Hindlimb muscle (tissue), 1 donor: ENCODE measurements around the gene CALM3. TPM values are rescaled to one million over a fixed set of nuclear protein-coding genes. Genes with fewer than 3 reads are reported as not detected.
"Not testable (repeated sequence)": the region's sequence is repeated elsewhere in the genome, so short reads cannot be mapped to it uniquely, and the experiment has no call there.

Experiments used
- DNase-seq: peaks from one replicate; pipeline ENCODE4 v3.0.0-alpha.2; 2013
- polyA plus RNA-seq: library from polyadenylated mRNA; unstranded; fragments of 120-200 nt; gene quantifications from one replicate; pipeline ENCODE4 v1.2.1, GENCODE V29; 2013; ENCODE audit not compliant: insufficient read length

CALM3 gene
- polyA plus RNA-seq, 1 donor: 213 TPM

DNA sequence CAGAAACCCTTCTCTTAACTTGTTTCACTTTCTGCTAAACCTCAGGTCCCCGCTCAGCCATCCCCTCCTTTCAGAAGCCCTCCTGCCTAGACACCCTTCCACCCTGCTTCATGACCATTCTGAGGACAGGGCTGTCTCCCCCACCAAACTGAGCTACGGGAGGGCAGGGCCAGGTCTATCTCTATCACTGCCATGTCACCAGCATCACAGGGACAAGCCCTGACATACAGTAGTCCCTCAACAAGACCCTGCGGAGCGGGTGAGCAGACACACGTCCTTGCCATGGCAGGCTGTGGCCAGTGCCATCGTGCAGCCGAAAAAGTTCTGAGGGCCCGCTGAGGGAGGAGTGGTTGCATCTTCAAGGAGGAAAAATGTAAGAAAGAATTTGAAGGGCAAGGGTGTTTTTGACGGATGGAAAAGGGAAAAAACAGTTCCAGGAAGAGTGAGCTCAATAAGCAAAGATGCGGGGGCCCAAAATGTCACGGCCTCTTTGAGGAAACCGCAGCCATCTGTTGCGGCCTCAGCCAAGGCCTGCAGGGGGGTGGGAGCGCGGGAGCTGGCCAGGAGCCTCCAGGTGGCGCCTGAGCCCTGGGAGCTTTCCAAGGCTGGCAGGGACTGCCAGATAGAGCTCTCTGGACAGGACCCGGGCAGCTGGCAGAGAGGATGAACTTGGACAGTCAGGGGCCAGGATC, 15.6 kb downstream of the CALM3 start:
- DNase-seq: no peak

DNA sequence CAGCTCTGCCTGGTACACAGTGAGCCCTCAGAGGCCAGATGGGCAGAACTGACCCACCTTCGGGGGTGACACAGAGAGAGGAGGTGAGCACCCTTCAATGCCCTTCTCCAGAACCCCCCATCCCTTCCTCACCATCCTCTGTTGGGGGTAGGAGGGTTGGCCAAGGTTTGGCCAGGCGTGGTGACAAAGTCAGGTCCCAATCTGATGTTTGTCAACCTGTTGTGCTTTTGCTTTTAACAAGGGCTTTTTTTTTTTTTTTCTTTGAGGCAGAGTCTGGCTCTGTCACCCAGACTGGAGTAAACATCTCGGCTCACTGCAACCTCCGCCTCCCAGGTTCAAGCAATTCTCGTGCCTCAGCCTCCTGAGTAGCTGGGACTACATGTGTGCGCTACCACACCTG, 16.5 kb downstream of the CALM3 start:
- no peak for DNase-seq

DNA sequence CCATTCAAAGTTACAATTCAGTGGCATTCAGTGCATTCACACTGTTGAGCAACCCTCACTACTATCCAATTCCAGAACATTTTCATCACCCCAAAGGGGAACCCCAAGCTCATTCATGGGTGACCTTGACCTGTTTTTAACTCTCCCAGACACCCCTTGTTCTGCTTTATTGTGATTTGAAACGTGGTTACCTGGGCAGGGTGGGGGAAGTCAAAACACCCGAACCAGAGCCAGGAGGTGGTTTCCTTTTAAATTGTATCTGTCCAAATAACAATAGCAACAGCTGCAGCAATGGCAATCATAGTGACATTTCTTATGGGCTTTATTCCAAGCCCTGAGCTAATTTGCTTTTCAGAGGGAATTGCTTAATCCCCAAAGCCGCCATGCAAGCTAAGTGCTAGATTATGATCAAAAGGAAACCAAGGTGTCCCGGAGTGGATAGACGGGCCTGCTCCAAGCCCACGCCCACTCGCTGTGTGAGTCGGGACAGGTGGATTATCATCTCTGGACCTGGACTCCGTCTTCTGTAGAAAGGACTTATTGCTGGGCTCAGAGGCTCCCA, 17.6 kb downstream of the CALM3 start:
- no peak for DNase-seq

DNA sequence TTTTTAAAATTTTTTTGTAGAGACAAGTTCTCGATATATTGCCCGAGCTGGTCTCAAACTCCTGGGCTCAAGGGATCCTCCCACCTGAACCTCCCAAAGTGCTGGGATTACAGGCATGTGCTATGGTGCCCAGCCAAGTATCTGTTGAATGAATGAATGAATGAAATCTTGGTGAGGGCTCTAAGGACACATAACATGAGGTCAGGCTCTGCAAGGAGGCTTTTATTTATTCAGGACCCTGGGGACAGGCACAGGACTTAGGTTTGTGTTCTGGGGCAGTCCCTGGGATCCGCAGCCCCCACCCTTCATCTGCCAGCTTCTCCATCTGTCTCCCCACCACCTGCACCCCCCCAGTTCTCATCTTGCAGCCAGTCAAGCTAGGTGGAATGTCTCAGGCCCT, 19.1 kb downstream of the CALM3 start:
- DNase-seq: no peak

DNA sequence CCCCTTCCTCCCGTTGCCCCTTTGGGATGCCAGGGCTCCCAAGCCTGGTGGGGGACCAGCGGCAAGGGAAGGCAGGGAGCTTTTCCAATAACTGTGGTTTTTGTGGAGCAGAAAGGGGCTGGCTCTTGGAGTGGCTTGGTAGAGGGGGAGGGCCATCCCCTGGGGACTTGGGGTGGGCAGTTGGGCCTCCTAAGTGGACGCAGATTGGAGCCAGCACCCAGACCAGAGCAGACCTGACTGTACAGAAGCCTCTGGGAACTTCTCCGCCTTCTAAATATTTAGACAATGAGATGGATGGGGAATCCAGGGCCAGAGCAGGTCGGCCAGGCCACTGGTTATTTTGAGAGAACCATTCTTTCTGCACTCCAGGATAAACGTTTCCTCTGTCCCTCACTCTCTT, 19.6 kb downstream of the CALM3 start:
- DNase-seq: no peak

DNA sequence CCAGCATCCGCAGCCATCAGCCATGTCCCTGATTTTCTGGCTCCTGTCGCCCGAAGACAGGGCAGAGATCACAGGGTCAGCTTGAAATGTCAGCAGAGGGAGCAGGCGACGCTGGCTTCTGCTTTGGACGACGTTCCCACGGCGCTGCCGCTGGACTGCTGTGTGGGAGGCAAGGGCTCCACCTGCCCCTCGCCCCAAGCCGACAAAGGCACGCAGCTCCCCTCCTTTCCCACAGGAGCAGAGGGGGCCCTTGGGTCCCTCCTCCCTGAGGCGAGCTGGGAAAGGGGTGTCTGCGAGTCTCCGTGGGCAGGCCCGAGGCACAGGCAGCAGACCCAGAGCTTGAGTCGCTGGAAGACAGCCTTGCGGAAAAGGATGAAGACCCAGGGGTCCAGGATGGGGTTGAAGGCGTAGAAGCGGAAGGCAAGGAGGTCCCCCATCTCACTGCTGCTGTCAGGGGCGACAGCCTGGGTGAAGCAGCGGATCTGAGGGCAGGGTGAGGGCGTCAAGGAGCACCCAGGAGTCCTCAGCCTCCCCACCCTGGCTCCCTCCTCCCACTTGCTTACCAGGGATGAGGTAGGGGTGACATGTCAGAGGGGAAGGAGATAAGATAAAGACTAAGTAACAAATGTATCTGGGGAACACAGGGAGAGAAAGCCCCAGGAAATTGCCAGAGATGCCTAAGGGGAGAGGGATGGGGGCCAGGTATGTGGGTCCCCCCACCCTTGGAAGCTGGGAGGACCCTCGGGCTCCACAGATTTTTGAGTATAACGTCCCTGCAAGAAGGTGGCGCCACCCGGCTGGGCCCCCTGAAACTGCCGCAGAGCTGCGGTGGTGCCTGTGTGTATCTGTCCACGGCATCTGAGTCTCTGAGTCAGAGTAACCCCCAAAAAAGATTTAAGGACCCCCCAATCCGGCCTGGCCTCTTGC, 20.3 kb downstream of the CALM3 start:
- no peak for DNase-seq

DNA sequence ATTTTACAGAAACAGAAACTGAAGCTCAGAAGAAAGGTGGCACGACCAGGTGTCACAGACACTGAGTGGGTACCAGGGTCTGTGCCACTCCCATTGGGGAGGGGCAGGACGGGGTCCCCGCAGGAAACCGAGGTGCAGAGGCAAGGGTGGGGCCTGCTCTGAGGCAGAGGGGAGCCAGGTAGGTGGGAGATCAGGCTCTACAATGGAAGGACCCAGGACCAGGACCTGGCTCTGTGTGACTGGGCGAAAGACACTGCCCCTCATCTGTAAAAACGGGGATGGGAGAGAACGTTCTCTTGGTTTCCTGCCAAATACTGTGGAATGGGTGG, 21.0 kb downstream of the CALM3 start:
- DNase-seq: no peak

DNA sequence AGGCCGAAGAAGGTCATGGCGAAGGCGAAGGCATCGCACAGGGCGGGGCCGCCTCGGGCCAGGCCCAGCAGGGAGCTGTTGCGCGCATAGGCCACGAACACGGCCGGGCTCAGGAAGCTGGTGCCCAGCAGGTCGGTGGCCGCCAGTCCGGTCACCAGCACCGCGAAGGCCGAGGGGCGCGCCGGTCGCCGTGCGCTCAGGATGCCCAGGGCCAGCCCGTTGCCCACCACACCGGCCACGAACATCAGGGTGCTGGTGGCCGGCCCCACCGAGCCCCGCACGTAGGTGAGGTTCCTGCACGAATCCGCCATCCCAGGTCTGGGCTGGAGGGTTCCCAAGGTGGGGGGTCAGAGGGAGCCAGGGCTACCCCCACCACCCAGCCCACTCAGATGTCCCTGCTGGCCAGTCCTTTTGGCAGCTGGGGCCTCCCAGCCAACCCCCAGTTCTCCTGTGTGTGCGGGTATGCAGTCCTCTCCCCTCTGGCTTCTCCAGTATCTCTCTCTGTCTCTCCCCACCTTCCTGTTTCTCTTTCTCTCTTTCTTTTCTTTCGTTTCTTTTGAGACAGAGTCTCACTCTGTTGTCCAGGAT, 22.9 kb downstream of the CALM3 start:
- no peak for DNase-seq

DNA sequence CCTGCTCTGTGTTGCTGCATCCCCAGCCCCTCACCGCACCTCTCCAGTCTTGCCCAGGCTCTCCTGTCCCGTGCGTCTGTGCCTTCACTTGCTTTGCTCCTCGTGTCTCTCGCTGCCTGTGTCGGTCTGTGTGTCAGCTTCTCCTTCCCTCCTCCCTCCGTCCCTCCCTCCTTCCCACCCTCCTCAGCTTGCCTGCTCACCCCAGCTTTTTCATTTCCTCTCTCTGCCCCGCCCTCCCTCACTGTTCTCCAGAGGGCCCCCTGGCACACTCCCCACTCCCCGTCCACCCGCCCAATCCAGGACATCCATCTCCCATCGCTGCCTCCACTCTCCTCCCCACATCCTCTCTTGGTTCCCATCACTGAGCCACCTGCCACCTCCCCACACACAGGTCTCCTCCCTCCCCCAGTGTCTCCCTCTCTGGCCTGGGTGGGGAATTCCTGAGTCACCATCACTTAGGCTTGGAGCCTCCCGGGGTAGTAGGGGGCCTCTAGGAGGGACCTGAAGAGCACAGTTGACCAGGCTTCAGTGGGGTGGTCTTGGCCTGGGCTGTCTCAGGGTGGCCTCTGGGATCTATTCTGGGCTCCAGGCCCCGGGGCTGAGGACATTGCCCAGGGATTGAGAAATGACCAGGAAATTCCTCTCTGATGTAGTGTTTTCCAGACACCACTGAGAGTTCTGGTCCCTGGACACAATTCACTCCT, 24.0 kb downstream of the CALM3 start, which contains the start of gene PTGIR:
Gene PTGIR (minus strand): TSS at position 132 of the 704 bp plus-strand sequence. CDS start 864 bp downstream, outside the sequence.
- peak; percentile 76 for DNase-seq

DNA sequence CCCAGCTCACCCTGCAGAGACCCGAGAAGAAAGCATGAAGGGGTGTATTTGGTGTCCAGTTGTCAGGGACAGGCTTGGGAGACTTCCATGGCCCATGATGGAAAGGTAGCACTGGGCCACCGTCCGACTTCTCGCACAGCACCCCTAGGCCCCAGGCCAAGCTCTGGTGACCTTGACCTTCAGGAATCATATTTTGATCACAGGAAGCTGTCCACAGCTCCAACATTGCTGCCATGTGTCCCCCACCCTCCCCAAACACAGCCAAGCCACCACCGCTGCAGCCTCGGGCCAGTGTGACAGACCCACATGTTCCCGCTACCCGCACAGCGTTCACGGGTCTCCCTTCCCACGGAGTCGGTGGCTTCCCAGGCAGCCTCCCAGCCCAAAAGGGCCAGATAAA, 24.6 kb downstream of the CALM3 start:
- DNase-seq: no peak

DNA sequence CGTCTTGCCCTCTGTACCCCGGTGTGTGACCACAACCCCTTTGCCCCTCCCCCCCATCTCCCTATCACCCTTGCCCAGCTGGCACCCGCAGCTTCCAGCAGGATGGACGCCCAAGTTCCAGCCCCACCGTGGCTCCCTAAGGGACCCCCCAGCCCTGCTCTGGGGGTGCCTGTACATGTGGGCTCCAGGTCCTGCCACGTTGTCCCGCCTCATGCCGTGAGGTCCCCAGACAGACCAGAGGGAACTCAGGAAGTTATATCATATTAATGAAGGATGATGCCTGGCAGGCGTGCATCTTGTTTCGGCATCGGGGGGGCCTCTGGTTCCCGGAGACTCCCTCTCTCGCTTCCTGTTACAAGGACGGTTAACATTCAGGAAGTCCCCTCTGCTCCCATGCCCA, 25.3 kb downstream of the CALM3 start:
- DNase-seq: no peak

DNA sequence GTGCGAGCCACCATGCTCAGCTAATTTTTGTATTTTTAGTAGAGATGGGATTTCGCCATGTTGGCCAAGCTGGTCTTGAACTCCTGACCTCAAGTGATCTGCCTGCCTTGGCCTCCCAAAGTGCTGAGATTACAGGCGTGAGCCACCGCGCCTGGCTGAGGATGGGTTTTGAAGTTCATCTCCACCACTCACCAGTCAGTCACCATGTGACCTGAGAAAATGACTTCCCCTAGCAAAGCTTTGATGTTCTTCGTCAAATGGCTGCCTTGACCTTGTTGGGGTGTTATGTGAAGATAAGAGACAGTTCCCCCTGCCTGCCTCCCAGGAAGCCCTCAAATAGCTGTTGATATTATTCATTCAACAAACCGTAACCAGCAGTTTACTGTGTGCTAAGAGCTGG, 27.8 kb downstream of the CALM3 start:
- not testable (repeated sequence) for DNase-seq

DNA sequence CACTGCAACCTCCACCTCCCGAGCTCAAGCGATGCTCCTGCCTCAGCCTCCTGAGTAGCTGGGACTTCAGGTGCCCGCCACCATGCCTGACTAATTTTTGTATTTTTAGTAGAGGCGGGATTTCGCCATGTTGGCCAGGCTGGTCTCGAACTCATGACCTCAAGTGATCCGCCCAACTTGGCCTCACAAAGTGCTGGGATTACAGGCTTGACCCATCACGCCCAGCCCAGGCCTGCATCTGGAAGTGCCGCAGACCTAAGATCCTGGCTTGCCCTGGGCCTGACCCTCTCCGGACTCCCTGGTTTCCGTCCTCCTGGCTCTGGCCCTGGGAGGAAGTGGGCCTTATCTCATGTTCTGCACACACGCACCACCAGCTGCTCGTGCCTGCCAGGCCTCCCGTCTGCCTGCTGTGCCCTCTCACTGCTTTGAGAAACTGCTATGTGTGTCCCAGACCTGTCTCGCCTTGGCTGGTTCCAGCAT, 28.5 kb downstream of the CALM3 start:
- DNase-seq: no peak

DNA sequence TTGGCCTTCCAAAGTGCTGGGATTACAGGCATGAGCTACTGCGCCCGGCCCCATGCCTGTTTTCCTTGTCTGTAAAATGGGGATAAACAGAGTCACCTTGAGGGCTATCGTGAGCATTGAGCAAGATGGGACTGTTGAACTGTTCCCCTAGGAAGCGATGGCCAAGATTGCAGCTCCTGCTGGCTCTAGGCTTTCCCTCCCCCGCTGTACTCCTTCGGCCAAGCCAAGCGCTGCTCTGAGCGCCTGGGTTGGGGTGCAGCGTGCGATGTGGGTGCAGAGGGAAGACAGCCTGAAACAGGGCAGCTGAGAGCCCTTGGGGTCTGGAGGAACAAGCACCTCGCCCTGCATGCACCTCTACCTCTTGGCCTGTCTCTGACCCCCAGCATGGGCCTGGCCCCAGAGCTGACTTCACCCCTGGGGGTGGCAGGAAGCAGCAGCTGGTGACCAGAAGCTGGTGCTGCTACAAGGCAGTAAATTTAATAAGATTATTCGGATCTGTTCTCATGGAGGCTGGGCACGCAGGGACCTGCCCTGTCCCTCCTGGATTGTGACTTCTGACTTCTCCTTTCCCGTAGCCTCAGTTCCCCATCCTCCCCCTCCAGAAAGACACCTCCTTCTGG, 29.6 kb downstream of the CALM3 start:
- no peak for DNase-seq

DNA sequence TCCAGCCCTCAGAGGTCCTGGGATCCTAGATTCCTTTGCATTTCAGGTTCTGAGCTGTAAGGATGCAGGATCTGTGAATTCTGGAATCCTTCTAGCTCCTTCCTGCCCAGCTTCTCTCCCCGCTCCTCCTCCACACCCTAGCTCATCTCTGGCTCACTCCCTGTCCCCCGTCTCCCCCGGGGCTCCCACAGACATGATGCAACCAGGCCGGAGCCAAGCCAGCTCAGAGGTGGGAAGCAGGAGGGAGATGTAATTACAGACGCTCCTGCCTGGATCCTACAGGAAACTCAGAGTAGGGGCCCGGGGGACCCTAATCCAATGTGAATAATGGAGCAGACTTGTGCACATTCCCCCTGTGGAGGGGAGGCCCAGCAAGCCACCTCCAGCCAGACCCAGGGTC, 30.4 kb downstream of the CALM3 start:
- DNase-seq: no peak

DNA sequence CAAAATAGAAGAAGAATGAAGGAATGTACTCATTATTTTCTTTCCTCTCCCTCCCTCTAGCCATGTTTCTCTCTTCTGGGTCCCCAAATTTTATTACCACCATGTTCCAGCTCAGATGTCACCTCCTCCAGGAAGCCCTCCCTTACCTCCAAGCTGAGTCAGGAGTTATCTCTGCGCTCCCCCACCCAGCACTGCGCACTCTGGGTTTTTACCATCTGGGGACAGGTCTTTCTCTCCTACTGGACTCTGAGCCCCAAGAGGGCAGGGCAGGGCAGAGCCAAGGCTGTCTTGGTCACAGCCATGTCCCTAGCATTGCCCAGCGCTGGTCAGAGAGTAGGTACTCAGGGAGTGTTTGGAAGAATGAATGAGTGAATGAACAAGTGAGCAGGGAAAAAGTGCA, 32.0 kb downstream of the CALM3 start:
- DNase-seq: no peak

DNA sequence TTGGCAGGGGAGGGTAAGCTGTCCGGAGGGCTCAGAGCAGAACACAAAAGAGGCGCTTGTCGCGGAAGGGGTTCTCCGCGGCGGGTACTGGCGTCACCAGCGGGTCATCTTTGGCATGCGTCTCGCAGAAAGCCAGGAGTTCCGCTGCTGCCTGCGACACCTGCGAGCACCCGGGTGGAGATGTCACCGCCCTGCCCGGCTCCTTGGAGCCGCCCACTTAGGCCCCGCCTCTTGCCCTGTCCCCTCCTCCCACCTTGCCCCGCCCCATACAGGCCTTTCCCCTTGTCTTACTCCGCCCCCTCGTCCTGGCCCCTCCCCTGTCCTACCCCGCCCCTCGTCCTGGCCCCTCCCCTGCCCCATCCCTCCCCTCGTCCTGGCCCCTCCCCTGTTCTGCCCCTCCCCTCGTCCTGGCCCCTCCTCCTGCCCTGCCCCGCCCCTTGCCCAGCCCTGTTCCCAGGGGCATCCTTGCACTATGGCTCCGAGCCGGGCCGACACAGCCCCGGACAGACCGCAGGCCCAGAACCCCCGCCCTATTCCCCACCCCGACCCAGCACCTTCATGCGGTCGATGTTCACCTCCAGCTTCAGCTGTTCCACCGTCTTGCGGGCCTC, 33.0 kb downstream of the CALM3 start:
- no peak for DNase-seq

DNA sequence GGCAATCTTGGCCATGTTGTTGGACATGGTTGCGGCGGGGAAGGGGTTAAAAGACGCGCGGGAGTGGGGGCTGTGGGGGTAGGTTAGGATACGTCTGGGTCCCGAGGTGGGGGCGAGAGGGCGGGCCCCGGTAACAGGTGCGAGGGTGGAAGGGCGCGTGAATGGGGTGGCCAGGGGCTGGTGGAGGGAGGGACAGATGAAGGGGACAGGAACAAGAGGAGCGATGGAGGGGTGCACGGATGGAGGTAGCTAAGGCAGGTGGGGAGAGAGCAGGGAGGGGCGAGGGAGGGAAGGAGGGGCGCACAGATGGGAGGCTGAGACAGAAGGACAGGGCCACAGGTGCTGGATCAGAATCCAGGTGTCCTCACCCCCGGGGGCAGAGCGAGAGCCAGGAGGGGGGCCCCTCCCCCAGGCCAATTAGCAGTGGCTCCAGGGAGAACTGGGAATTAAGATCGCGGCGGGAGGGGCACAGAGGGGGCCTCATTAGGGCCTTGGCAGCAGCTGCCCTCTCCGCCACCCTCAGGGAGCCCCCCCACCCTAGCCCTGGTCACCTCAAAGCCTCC, 33.6 kb downstream of the CALM3 start:
- no peak for DNase-seq

DNA sequence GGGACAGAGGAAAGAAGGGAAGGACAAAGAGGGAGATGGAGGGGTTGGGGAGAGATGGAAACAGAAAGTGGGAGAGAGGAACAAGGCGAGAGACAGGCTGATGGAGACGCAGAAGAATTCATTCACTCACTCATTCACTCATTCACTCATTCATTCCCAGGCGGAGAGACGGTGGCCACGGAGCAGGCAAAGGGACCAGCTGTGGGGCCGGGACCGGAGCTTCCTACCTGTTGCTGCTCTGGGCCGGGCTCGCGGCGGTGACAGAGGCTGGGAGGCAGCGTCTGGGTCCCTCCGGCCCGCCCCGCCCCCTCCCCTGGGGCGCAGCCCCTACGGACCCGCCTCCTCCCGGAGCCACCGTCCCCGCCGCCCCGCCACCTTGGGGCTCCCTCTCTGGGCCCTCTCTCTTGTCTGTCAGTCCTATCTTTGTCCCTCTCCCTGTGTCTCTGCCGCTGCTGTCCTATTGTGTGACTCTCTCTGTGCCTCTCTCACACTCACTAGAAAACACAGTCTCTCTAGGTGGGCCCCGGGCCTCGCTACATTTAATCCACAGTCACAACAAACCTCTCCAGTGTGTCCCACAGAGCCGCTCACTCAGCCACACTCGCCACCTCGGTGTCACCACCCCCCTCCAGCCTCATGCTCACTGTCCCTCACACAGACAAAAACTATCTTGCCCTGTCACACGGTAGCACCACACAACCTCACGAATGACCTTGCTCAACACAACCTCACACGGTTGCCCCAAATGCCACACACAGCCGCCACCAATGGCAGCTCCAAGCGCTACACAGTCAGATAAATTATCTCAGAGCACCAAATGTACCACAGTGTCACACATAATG, 35.0 kb downstream of the CALM3 start, which contains the start of gene GNG8:
Gene GNG8 (minus strand): TSS at position 283 of the 842 bp plus-strand sequence. CDS start 1,520 bp downstream, outside the sequence.
- DNase-seq: no peak

DNA sequence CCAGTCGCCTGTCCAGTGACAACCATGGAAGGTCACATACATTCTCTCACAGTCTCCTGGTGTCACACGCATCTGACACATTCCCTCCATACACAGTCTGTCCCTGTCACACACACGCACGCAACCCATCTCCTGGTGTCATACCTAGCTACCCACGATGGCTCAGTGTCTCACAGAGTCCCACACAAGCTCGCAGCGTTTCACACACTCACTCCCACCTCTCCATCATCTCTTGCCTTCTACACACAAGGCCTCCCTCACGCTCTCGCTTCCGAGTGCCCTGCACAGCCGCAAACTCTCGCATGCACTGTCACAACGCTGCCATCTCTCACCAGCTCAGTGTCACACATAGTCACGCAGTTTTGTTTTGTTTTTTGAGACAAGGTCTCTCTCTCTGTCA, 36.1 kb downstream of the CALM3 start:
- no peak for DNase-seq
